ENCODE results near the gene BHLHE23.
A peak's percentile ranks its signal among the peaks of the same experiment; 100 is the strongest.

Gene BHLHE23

DNA sequence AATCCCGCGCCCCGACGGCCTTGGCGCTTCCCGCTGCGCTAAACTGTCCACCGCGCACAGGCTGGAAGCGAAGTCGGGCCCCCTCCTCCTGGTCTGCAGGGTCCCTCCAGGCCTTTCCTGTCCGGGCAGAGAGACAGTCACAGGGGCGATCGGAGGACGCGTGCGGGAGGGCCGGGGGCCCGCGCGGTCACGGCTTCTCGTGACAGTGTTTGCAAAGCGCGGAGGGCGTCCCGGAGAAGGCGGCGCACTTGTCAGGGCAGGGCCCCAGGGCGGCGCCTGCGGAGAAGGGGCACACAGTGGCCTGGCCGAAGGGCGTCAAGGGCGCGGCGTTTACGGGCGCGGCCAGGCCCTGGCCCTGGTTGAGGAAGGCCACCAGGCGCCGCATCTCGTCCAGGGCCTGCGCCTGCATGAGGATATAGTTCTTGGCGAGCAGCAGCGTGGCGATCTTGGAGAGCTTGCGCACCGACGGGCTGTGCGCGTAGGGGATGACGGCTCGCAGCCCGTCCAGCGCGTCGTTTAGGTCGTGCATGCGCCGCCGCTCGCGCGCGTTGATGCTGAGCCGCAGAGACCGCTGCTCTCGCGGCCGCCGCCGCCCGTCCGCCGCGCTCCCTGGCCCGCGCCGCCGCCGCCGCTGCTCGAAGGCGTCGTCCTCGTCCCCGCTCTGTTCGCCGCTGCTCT lies 763 bp downstream of the BHLHE23 start:
- peak overlapping the region; percentile 61 to 95; a peak in 3 of 4 replicates for H3K4me3 ChIP-seq (ENCODE audit: low read depth in 1 of 2, low read length in 2 of 2)
- DNase-seq = peak; percentile 34
- peaks cover 31% of the 10 kb centered on the region for H3K79me2 ChIP-seq (ENCODE audit: insufficient read depth, low read length)
- peak overlapping the region; percentile 97 for H3K4me2 ChIP-seq (ENCODE audit: insufficient read depth, low read length)
- H3K9ac ChIP-seq (ENCODE audit: low read depth, low read length) = peak overlapping the region; percentile 95
- no peak for ATAC-seq (ENCODE audit: insufficient read depth, low read depth)
- H3K27ac ChIP-seq (ENCODE audit: low read length) = no peak overlapping the region; the same call in 1 of the 2 replicates
- TF ChIP-seq EZH2 (IDR thresholded peaks at IDR 0.05; ENCODE audit: borderline replicate concordance, low read depth, low read length, severe bottlenecking) = peak; percentile 33
- TF ChIP-seq, protein P1, sequence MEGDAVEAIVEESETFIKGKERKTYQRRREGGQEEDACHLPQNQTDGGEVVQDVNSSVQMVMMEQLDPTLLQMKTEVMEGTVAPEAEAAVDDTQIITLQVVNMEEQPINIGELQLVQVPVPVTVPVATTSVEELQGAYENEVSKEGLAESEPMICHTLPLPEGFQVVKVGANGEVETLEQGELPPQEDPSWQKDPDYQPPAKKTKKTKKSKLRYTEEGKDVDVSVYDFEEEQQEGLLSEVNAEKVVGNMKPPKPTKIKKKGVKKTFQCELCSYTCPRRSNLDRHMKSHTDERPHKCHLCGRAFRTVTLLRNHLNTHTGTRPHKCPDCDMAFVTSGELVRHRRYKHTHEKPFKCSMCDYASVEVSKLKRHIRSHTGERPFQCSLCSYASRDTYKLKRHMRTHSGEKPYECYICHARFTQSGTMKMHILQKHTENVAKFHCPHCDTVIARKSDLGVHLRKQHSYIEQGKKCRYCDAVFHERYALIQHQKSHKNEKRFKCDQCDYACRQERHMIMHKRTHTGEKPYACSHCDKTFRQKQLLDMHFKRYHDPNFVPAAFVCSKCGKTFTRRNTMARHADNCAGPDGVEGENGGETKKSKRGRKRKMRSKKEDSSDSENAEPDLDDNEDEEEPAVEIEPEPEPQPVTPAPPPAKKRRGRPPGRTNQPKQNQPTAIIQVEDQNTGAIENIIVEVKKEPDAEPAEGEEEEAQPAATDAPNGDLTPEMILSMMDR (IDR thresholded peaks at IDR 0.05; ENCODE audit: borderline replicate concordance, extremely low read depth, low read length, poor library complexity, severe bottlenecking) = no peak
- no peaks in the 10 kb centered on the region; the same call in 1 of the 2 replicates for H3K36me3 ChIP-seq (ENCODE audit: insufficient read depth, low read length)
- peaks cover 17% of the 10 kb centered on the region for H4K20me1 ChIP-seq (ENCODE audit: insufficient read depth, low read length)
- peaks cover 68% of the 10 kb centered on the region for H3K4me1 ChIP-seq (ENCODE audit: insufficient read depth, low read length)
- peaks cover 4% of the 10 kb centered on the region for H3K27me3 ChIP-seq (ENCODE audit: insufficient read depth, low read length, poor library complexity)
- H3K9me3 ChIP-seq (ENCODE audit: insufficient read depth, low read length, severe bottlenecking) = peaks cover 2% of the 10 kb centered on the region
- peak overlapping the region; percentile 79 for H2AFZ ChIP-seq (ENCODE audit: low read depth, low read length)

GRCh38 chr20:63005365-63005861 lies 1.4 kb downstream of the BHLHE23 start:
- Histone ChIP-seq H3K4me1 (ENCODE audit: insufficient read depth, low read length) (peaks cover 66% of the 10 kb centered on the region), H2AFZ (ENCODE audit: low read depth, low read length) (no peak overlapping the region), H4K20me1 (ENCODE audit: insufficient read depth, low read length) (peaks cover 17% of the 10 kb centered on the region), H3K9me3 (ENCODE audit: insufficient read depth, low read length, severe bottlenecking) (no peaks in the 10 kb centered on the region), H3K36me3 (ENCODE audit: insufficient read depth, low read length) (no peaks in the 10 kb centered on the region; the same call in 1 of the 2 replicates), H3K4me3 (ENCODE audit: low read depth in 1 of 2, low read length in 2 of 2) (peak overlapping the region in 1 of 2 experiments; percentile 95; a peak in 2 of 4 replicates), H3K79me2 (ENCODE audit: insufficient read depth, low read length) (peaks cover 31% of the 10 kb centered on the region), H3K9ac (ENCODE audit: low read depth, low read length) (peak overlapping the region; percentile 95; the same call in 1 of the 2 replicates), H3K27me3 (ENCODE audit: insufficient read depth, low read length, poor library complexity) (peaks cover 4% of the 10 kb centered on the region), H3K4me2 (ENCODE audit: insufficient read depth, low read length) (peak overlapping the region; percentile 97), H3K27ac (ENCODE audit: low read length) (no peak overlapping the region)
- TF ChIP-seq, protein P1 (IDR thresholded peaks at IDR 0.05; ENCODE audit: borderline replicate concordance, extremely low read depth, low read length, poor library complexity, severe bottlenecking) = no peak
- TF ChIP-seq EZH2 (IDR thresholded peaks at IDR 0.05; ENCODE audit: borderline replicate concordance, low read depth, low read length, severe bottlenecking) = no peak
- no peak for DNase-seq
- no peak for ATAC-seq (ENCODE audit: insufficient read depth, low read depth)

DNA sequence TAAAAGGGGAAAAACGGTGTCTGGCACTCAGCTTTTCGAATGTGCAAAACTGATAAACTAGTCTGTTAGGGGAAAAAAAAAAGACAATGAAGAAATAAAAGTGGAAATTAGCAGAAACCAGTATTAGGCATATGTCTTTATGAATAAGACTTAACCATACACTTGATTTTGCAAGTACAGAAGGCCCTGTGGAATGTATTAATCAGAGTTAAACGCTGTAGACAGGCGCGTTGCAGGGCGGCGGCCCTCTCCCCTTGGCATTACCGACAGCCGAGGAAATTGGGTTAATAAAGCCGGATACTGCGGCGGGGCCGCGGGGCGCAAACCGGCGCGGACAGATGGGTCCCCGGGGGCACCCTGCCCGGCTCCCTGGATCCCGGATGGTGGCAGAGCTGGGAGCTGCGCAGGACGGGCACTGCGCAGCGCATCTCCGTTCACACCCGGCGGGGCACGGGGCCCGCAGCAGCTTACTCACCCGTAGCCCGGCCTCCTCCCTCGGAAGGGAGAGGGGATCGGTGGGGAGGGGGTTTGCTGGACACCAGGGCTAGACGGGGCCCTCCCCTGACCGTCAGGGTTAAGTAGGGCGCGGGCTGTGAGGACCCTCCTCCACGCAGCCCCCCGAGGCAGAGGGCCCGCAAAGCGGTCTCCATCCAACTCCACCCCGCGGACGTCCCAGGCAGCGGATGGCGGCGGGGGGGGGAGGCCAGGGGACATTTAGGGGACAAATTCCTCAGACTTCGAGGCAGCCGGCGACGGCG lies 2.0 kb downstream of the BHLHE23 start:
- Histone ChIP-seq H2AFZ (ENCODE audit: low read depth, low read length) (no peak overlapping the region), H4K20me1 (ENCODE audit: insufficient read depth, low read length) (peaks cover 17% of the 10 kb centered on the region), H3K4me2 (ENCODE audit: insufficient read depth, low read length) (peak overlapping the region; percentile 97), H3K27me3 (ENCODE audit: insufficient read depth, low read length, poor library complexity) (peaks cover 4% of the 10 kb centered on the region), H3K4me3 (ENCODE audit: low read depth in 1 of 2, low read length in 2 of 2) (peak overlapping the region in 1 of 2 experiments; percentile 95; a peak in 1 of 4 replicates), H3K9ac (ENCODE audit: low read depth, low read length) (peak overlapping the region; percentile 95; the same call in 1 of the 2 replicates), H3K27ac (ENCODE audit: low read length) (no peak overlapping the region), H3K9me3 (ENCODE audit: insufficient read depth, low read length, severe bottlenecking) (no peaks in the 10 kb centered on the region), H3K36me3 (ENCODE audit: insufficient read depth, low read length) (peaks cover 3% of the 10 kb centered on the region; the same call in 1 of the 2 replicates), H3K4me1 (ENCODE audit: insufficient read depth, low read length) (peaks cover 62% of the 10 kb centered on the region), H3K79me2 (ENCODE audit: insufficient read depth, low read length) (peaks cover 31% of the 10 kb centered on the region)
- DNase-seq (no peak), ATAC-seq (ENCODE audit: insufficient read depth, low read depth) (no peak)
- TF ChIP-seq EZH2 (IDR thresholded peaks at IDR 0.05; ENCODE audit: borderline replicate concordance, low read depth, low read length, severe bottlenecking) = no peak
- TF ChIP-seq, protein P1 (IDR thresholded peaks at IDR 0.05; ENCODE audit: borderline replicate concordance, extremely low read depth, low read length, poor library complexity, severe bottlenecking) = no peak
